ENCODE data around the gene RAPSN.

The RAPSN gene

GRCh38 chr11:47389577-47390421, 59.1 kb downstream of the RAPSN start:
- DNase-seq (ENCODE audit: low spot score), result no peak

GRCh38 chr11:47388697-47389576, 60.0 kb downstream of the RAPSN start:
- no peak for DNase-seq (ENCODE audit: low spot score)

GRCh38 chr11:47387944-47388696, 60.8 kb downstream of the RAPSN start:
- no peak for DNase-seq (ENCODE audit: low spot score)

All from GM03348 (cell line).